ENCODE results near the gene ASPSCR1.

The ASPSCR1 gene

GRCh38 chr17:82014432-82014831 is 37.0 kb downstream of the ASPSCR1 start:
- no peak for DNase-seq (ENCODE audit: low read depth)
- H3K4me3 ChIP-seq (ENCODE audit: low read length), result no peak overlapping the region
- TF ChIP-seq, protein P1, sequence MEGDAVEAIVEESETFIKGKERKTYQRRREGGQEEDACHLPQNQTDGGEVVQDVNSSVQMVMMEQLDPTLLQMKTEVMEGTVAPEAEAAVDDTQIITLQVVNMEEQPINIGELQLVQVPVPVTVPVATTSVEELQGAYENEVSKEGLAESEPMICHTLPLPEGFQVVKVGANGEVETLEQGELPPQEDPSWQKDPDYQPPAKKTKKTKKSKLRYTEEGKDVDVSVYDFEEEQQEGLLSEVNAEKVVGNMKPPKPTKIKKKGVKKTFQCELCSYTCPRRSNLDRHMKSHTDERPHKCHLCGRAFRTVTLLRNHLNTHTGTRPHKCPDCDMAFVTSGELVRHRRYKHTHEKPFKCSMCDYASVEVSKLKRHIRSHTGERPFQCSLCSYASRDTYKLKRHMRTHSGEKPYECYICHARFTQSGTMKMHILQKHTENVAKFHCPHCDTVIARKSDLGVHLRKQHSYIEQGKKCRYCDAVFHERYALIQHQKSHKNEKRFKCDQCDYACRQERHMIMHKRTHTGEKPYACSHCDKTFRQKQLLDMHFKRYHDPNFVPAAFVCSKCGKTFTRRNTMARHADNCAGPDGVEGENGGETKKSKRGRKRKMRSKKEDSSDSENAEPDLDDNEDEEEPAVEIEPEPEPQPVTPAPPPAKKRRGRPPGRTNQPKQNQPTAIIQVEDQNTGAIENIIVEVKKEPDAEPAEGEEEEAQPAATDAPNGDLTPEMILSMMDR (conservative IDR thresholded peaks at IDR 0.05; ENCODE audit: low read depth, low read length), result no peak

- TF ChIP-seq, protein P1 (conservative IDR thresholded peaks at IDR 0.05; ENCODE audit: low read depth, low read length), result no peak
- DNase-seq (ENCODE audit: low read depth), result no peak
- H3K4me3 ChIP-seq (ENCODE audit: low read length), result no peak overlapping the region
These were observed 37.5 kb downstream of the ASPSCR1 start for GRCh38 chr17:82014971-82015310.

GRCh38 chr17:82015311-82015971 is 38.0 kb downstream of the ASPSCR1 start:
- no peak for DNase-seq (ENCODE audit: low read depth)
- no peak overlapping the region for H3K4me3 ChIP-seq (ENCODE audit: low read length)
- TF ChIP-seq, protein P1 (conservative IDR thresholded peaks at IDR 0.05; ENCODE audit: low read depth, low read length), result no peak

- no peak overlapping the region for H3K4me3 ChIP-seq (ENCODE audit: low read length)
- DNase-seq (ENCODE audit: low read depth), result no peak
- TF ChIP-seq, protein P1 (conservative IDR thresholded peaks at IDR 0.05; ENCODE audit: low read depth, low read length), result no peak
These were observed 38.8 kb downstream of the ASPSCR1 start for GRCh38 chr17:82016061-82016874.

DNA sequence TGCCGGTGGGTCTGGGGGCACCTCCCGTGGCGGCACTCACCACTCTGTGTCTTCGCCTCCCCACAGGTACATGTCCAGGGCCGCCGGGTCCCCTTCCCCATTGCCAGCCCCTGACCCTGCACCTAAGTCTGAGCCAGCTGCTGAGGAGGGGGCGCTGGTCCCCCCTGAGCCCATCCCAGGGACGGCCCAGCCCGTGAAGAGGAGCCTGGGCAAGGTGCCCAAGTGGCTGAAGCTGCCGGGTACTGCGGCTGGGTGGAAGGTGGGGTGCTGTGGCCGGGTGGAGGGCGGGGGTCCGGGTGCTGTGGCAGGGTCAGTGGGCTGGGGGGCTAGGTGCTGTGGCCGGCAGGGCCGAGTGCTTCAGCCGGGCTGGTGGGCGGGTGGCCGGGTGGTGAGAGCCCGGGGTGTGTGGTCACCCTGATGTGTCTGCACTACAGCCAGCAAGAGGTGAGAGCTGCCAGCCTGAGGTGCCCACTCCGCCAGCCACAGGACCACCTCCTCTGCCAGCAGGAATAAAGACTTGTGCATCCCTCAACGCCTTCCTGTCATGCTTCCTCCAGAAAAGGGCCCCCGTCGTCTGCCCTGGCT is 39.5 kb downstream of the ASPSCR1 start:
- no peak overlapping the region for H3K4me3 ChIP-seq (ENCODE audit: low read length)
- TF ChIP-seq, protein P1 (conservative IDR thresholded peaks at IDR 0.05; ENCODE audit: low read depth, low read length), result no peak
- DNase-seq (ENCODE audit: low read depth), result no peak

GRCh38 chr17:82017612-82018151 is 40.3 kb downstream of the ASPSCR1 start:
- TF ChIP-seq, protein P1 (conservative IDR thresholded peaks at IDR 0.05; ENCODE audit: low read depth, low read length), result no peak
- no peak for DNase-seq (ENCODE audit: low read depth)
- H3K4me3 ChIP-seq (ENCODE audit: low read length), result no peak overlapping the region

All from retinal pigment epithelial cell (primary cell).